ENCODE measurements around the gene TAGLN3. TPM values are rescaled to one million over a fixed set of nuclear protein-coding genes. Genes with fewer than 3 reads are reported as not detected.

TAGLN3 gene
- polyA plus RNA-seq, 3 donors, result 0.06 to 1.7 TPM; not detected in 1

Other genes with a start within 250 kb of the TAGLN3 start
- 10 to 100 TPM in 2 of 3 donors, 1 to 10 TPM in 1; 7.9 to 84.1 (median 46.4) TPM for gene PHLDB2, start 139.7 kb upstream of the TAGLN3 start, polyA plus RNA-seq
- 10 to 100 TPM in 1 of 3 donors, 1 to 10 TPM in 2; 9.2 to 12.9 (median 9.9) TPM for gene ABHD10, start 19.9 kb upstream of the TAGLN3 start, polyA plus RNA-seq
- under 1 TPM in 1 of 3 donors, not detected in 2; 0.04 TPM for gene TMPRSS7, start 35.8 kb downstream of the TAGLN3 start, polyA plus RNA-seq
- 10 to 100 TPM in 1 of 3 donors, 1 to 10 TPM in 1, under 1 TPM in 1; 0.22 to 10.8 (median 3.4) TPM for gene C3orf52, start 87.5 kb downstream of the TAGLN3 start, polyA plus RNA-seq
- gene GCSAM, start 134.3 kb downstream of the TAGLN3 start, polyA plus RNA-seq, result under 1 TPM in 2 of 3 donors, not detected in 1; 0.08 to 0.12 TPM